ENCODE data around the gene LRRC23. TPM values are rescaled to one million over a fixed set of nuclear protein-coding genes. Genes with fewer than 3 reads are reported as not detected.

The LRRC23 gene
- total RNA-seq, 1 donor from 2014 or later, result 2.6 TPM

DNA sequence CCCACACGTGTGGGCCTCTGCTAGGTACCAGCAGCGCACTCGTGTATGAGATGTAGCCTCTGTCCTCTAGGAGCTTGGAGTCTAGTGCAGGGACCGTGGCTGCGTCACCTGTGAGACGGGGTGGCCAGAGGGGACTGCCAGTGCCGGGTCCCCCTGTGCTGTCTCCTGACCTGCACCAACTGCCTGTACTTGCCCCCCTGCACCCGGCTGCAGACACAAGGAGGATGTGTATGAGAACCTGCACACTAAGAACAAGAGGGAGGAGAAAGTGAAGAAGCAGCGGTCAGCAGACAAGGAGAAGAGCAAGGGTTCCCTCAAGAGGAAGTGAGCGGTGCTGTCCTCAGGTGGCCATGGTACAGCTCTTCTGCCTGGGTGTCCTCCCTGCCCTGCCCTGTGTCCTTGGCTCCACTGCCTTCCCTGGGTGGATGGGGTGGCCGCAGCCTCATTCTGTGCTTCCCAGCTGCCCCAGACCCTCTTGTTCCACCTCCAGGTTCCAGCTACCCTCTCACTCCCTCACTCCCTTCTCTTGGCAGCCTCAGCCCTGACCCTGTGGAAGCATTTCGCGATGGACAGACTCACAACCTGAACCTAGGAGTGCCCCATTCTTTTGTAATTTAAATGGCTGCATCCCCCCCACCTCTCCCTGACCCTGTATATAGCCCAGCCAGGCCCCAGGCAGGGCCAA is 56.1 kb downstream of the LRRC23 start:
- Mint-ChIP-seq H3K27me3 (ENCODE audit: unreplicated experiment) (peaks cover 9% of the 10 kb centered on the region), H3K9me3 (ENCODE audit: unreplicated experiment) (peaks cover 9% of the 10 kb centered on the region), H3K27ac (ENCODE audit: unreplicated experiment) (no peak overlapping the region), H3K4me1 (ENCODE audit: low read depth, unreplicated experiment) (peaks cover 3% of the 10 kb centered on the region), H3K4me3 (ENCODE audit: unreplicated experiment) (no peak overlapping the region), H3K36me3 (ENCODE audit: unreplicated experiment) (no peaks in the 10 kb centered on the region)
- TF ChIP-seq, protein P1, sequence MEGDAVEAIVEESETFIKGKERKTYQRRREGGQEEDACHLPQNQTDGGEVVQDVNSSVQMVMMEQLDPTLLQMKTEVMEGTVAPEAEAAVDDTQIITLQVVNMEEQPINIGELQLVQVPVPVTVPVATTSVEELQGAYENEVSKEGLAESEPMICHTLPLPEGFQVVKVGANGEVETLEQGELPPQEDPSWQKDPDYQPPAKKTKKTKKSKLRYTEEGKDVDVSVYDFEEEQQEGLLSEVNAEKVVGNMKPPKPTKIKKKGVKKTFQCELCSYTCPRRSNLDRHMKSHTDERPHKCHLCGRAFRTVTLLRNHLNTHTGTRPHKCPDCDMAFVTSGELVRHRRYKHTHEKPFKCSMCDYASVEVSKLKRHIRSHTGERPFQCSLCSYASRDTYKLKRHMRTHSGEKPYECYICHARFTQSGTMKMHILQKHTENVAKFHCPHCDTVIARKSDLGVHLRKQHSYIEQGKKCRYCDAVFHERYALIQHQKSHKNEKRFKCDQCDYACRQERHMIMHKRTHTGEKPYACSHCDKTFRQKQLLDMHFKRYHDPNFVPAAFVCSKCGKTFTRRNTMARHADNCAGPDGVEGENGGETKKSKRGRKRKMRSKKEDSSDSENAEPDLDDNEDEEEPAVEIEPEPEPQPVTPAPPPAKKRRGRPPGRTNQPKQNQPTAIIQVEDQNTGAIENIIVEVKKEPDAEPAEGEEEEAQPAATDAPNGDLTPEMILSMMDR (IDR thresholded peaks at IDR 0.05; ENCODE audit: partially characterized antibody, unreplicated experiment), result no peak
- no peak for DNase-seq

DNA sequence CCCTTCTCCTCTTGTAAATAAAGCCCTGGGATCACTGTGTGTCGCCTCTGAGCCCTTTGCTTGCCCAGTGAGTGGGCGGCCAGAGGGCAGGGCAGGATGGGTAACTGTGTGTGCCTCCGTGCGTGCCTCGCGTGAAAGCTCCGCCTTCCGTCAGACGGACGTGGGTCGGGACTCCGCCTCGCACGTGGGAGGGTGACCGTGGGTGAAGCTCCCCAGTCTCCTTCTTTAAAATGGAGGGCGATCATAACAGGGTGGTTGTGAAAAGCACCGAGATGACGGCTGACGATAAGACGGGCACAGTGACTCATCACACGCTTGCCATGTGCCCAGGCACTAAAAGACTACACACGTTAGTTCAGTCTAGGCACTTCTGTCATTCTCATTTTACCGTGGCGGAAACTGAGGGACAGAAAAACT is 56.7 kb downstream of the LRRC23 start:
- Mint-ChIP-seq H3K36me3 (ENCODE audit: unreplicated experiment) (no peaks in the 10 kb centered on the region), H3K27ac (ENCODE audit: unreplicated experiment) (no peak overlapping the region), H3K4me1 (ENCODE audit: low read depth, unreplicated experiment) (peaks cover 3% of the 10 kb centered on the region), H3K9me3 (ENCODE audit: unreplicated experiment) (peaks cover 9% of the 10 kb centered on the region), H3K4me3 (ENCODE audit: unreplicated experiment) (no peak overlapping the region), H3K27me3 (ENCODE audit: unreplicated experiment) (peaks cover 9% of the 10 kb centered on the region)
- TF ChIP-seq, protein P1 (IDR thresholded peaks at IDR 0.05; ENCODE audit: partially characterized antibody, unreplicated experiment), result no peak
- no peak for DNase-seq

DNA sequence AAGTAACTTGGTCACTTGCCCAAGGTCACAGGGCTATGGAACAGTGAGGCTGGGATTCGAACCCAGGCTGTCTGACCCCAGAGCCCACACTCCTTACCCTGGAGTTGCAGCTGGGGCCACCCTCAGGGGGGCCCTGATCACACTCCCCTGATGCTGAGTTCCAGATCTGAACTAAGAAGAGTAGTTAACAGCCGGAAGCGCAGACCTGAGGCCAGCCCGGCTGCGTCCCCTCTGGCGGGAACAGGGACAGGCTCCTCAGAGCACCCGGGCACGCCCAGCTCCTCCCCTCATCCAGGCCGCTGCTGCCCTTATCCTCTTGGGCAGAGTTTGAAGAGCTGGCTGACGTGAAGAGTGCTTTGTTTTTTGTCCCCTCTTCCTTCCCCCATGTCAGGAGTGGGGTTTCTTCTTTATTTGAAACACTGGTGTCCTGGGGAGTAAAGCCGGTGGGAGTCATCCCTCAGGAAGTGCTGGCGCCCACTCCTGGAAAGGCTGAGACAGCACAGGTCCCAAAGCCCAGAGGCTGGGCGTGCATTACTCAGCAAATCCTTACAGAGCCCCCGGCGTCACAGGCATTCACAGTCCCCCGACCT is 57.2 kb downstream of the LRRC23 start:
- Mint-ChIP-seq H3K36me3 (ENCODE audit: unreplicated experiment) (no peaks in the 10 kb centered on the region), H3K9me3 (ENCODE audit: unreplicated experiment) (peaks cover 9% of the 10 kb centered on the region), H3K4me3 (ENCODE audit: unreplicated experiment) (peak overlapping the region; percentile 83), H3K27ac (ENCODE audit: unreplicated experiment) (peak overlapping the region; percentile 67), H3K4me1 (ENCODE audit: low read depth, unreplicated experiment) (peaks cover 3% of the 10 kb centered on the region), H3K27me3 (ENCODE audit: unreplicated experiment) (peaks cover 8% of the 10 kb centered on the region)
- TF ChIP-seq, protein P1 (IDR thresholded peaks at IDR 0.05; ENCODE audit: partially characterized antibody, unreplicated experiment), result peak; percentile 47
- DNase-seq, result peak; percentile 71

DNA sequence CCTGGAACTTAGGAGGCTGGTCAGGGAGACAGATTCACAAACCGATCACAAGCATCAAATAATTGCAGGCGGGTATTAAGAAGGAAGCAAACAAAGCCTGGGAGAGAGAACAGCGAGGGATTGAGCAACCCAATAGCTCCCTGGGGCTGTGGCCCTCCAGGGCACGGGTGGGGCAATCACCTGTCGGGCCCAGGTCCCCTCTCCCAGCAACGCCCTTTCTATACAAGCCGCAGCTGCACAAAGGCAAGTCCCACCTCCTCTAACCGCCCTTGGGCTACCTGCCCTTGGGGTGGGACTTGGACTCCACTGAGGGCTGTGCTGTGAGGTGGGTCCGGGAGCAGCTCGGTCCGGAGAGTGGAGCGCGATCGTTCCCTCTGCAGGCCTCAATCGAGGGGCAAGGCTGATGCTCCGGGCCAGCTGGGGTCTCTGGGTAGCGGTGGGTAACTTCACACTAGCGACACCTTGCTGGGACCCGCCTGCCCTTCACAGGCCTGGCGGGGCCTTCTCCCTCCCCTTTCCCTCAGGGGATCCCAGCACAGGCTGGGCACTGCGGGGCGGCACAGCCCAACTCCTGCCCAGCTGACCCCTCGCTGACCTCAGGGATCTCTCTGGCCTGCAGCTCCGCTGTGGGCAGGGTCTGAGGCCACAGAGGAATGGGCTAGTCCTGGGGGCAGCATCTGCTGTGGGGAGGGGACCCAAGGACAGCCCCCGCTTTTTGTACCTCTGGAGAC is 57.8 kb downstream of the LRRC23 start:
- H3K27me3 Mint-ChIP-seq (ENCODE audit: unreplicated experiment), result peaks cover 5% of the 10 kb centered on the region
- H3K4me3 Mint-ChIP-seq (ENCODE audit: unreplicated experiment), result peak overlapping the region; percentile 83
- DNase-seq, result no peak
- TF ChIP-seq, protein P1 (IDR thresholded peaks at IDR 0.05; ENCODE audit: partially characterized antibody, unreplicated experiment), result no peak
- no peaks in the 10 kb centered on the region for H3K36me3 Mint-ChIP-seq (ENCODE audit: unreplicated experiment)
- peaks cover 3% of the 10 kb centered on the region for H3K4me1 Mint-ChIP-seq (ENCODE audit: low read depth, unreplicated experiment)
- peak overlapping the region; percentile 67 for H3K27ac Mint-ChIP-seq (ENCODE audit: unreplicated experiment)
- peaks cover 7% of the 10 kb centered on the region for H3K9me3 Mint-ChIP-seq (ENCODE audit: unreplicated experiment)
